CD4-positive, alpha-beta T cell treated with Interleukin-10 for 1 hour (primary cell): ENCODE results near the gene MRPL36.
"Not testable (repeated sequence)": the region's sequence is repeated elsewhere in the genome, so short reads cannot be mapped to it uniquely, and the experiment has no call there.

ENCODE experiments used
- DNase-seq: peaks from one replicate; pipeline ENCODE4 v3.0.0-alpha.2; 2020

The MRPL36 gene

GRCh38 chr5:1799602-1800471, at the start of gene MRPL36:
MRPL36 (minus strand) TSS chr5:1799837; CDS start chr5:1798935, 902 bp downstream.
- DNase-seq: peak; percentile 91

GRCh38 chr5:1847611-1848010, 48.0 kb upstream of the MRPL36 start:
- no peak for DNase-seq

GRCh38 chr5:1847056-1847455, 47.4 kb upstream of the MRPL36 start:
- no peak for DNase-seq

GRCh38 chr5:1846583-1846982, 46.9 kb upstream of the MRPL36 start:
- no peak for DNase-seq

GRCh38 chr5:1845696-1846095, 46.1 kb upstream of the MRPL36 start:
- DNase-seq: no peak

- DNase-seq: no peak
These were observed 45.2 kb upstream of the MRPL36 start for GRCh38 chr5:1844708-1845436.

GRCh38 chr5:1843761-1844160, 44.1 kb upstream of the MRPL36 start:
- DNase-seq: not testable (repeated sequence)

- no peak for DNase-seq
These were observed 42.6 kb upstream of the MRPL36 start for GRCh38 chr5:1842004-1842819.

GRCh38 chr5:1840741-1841521, 41.3 kb upstream of the MRPL36 start:
- DNase-seq: no peak

GRCh38 chr5:1840071-1840547, 40.5 kb upstream of the MRPL36 start:
- DNase-seq: no peak

GRCh38 chr5:1838013-1838412, 38.4 kb upstream of the MRPL36 start:
- DNase-seq: no peak

GRCh38 chr5:1836891-1837880, 37.5 kb upstream of the MRPL36 start:
- no peak for DNase-seq

- no peak for DNase-seq
These were observed 36.7 kb upstream of the MRPL36 start for GRCh38 chr5:1836176-1836890.

GRCh38 chr5:1835431-1835830, 35.8 kb upstream of the MRPL36 start:
- DNase-seq: no peak

- DNase-seq: no peak
These were observed 35.2 kb upstream of the MRPL36 start for GRCh38 chr5:1834721-1835429.

- no peak for DNase-seq
These were observed 34.5 kb upstream of the MRPL36 start for GRCh38 chr5:1834022-1834551.

- DNase-seq: no peak
These were observed 33.8 kb upstream of the MRPL36 start for GRCh38 chr5:1833264-1834021.

- DNase-seq: no peak
These were observed 33.0 kb upstream of the MRPL36 start for GRCh38 chr5:1832511-1833250.
